Activated naive CD4-positive, alpha-beta T cell treated with anti-CD3 and anti-CD28 coated beads for 36 hours (primary cell): ENCODE data around the gene TMPRSS5. TPM values are rescaled to one million over a fixed set of nuclear protein-coding genes. Genes with fewer than 3 reads are reported as not detected.

ENCODE experiments used
- CTCF ChIA-PET: fragments of 350-600 bp; sonication (Branson Sonifier 250); formaldehyde crosslinking; loops from one replicate; lab custom pipeline; 2021; ENCODE audit warnings: antibody characterized with exemption; lab: Charles Lee
- DNase-seq: peaks from one replicate; pipeline ENCODE4 v3.0.0-alpha.2; 2020
- H3K27ac Mint-ChIP-seq: one replicate; pipeline ENCODE4 v1.8.0; 2021; ENCODE audit warnings: mild to moderate bottlenecking, mixed read lengths
- H3K27me3 Mint-ChIP-seq: one replicate; pipeline ENCODE4 v1.8.0; 2021; ENCODE audit warnings: low read depth, mixed read lengths
- H3K36me3 Mint-ChIP-seq: one replicate; pipeline ENCODE4 v1.8.0; 2021; ENCODE audit warnings: low read depth, mixed read lengths
- H3K4me1 Mint-ChIP-seq: one replicate; pipeline ENCODE4 v1.8.0; 2021; ENCODE audit warnings: low read depth, mixed read lengths
- H3K4me3 Mint-ChIP-seq: one replicate; pipeline ENCODE4 v1.8.0; 2021; ENCODE audit warnings: mild to moderate bottlenecking, moderate library complexity, mixed read lengths
- H3K9me3 Mint-ChIP-seq: one replicate; pipeline ENCODE4 v1.8.0; 2021; ENCODE audit warnings: mixed read lengths
- intact Hi-C: fragments of 100-400 bp; cut with micrococcal nuclease; formaldehyde crosslinking; loops from one replicate; pipeline ENCODE4 v1.15.1; 2023
- total RNA-seq, 2 experiments: library from RNA; stranded (reverse); gene quantifications; one replicate each; pipeline ENCODE4 v1.2.3, GENCODE V29; 2021

Gene TMPRSS5
- total RNA-seq = 1 to 10 TPM; 1.1 to 1.2 TPM

GRCh38 chr11:113705871-113706655 is at the start of gene TMPRSS5:
Gene TMPRSS5 (minus strand): TSS chr11:113706308. CDS start chr11:113706224, 84 bp downstream.
- no peaks in the 10 kb centered on the region for H3K4me1 Mint-ChIP-seq
- H3K4me3 Mint-ChIP-seq = no peak within 1 kb of the TSS
- H3K27me3 Mint-ChIP-seq = no peaks in the 10 kb centered on the region
- CTCF ChIA-PET = no interaction called here
- peaks cover 20% of the 10 kb centered on the region for H3K9me3 Mint-ChIP-seq
- H3K36me3 Mint-ChIP-seq = peaks cover 13% of the 10 kb centered on the region
- intact Hi-C loops = no loop called here
- no peak for DNase-seq
- H3K27ac Mint-ChIP-seq = no peak within 1 kb of the TSS

DNA sequence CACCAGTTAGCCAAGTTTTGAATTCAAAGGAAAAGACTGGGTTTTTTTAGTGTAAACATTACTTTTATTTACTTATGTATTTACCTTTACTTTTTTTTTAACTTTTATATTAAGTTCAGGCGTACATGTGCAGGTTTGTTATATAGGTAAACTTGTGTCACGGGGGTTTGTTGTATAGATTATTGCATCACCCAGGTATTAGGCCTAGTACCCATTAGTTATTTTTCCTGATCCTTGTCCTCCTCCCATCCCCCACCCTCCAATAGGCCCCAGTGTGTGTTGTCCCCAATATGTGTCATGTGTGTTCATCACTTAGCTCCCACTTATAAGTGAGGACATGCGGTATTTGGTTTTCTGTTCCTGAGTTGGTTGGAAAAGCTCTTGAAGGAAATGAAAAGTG is 46.8 kb upstream of the TMPRSS5 start:
- Mint-ChIP-seq H3K9me3 (no peaks in the 10 kb centered on the region), H3K4me3 (no peak overlapping the region), H3K27me3 (no peaks in the 10 kb centered on the region), H3K27ac (no peak overlapping the region), H3K36me3 (peaks cover 27% of the 10 kb centered on the region), H3K4me1 (no peaks in the 10 kb centered on the region)
- CTCF ChIA-PET = no interaction called here
- intact Hi-C loops = no loop called here
- DNase-seq = no peak

DNA sequence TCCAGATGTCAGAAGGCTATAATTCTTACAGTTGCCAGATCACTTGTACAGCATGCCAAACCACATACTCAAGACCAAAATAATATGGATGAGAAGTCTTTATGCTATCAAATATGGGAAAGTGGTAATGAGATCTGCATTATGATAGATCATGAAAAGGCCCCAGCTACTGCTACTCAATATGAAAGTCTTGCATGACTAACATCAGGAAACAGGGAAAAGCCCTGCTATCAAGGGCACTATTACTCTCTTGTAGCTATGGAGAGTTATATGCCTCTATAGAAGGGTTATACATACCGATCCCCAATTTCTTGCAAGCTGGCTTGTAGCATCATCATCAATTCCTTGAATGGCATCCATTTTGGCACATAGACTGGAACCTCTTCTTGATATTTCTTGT is 30.2 kb upstream of the TMPRSS5 start:
- intact Hi-C loops = loop anchor here (2.0 to 5.0 kb wide), 3 partner anchors 36 to 422 kb away; partner anchors contain the start of genes TTC12 and ZW10
- DNase-seq = no peak
- Mint-ChIP-seq H3K27me3 (no peaks in the 10 kb centered on the region), H3K4me1 (peaks cover 12% of the 10 kb centered on the region), H3K4me3 (no peak overlapping the region), H3K9me3 (no peaks in the 10 kb centered on the region), H3K27ac (no peak overlapping the region), H3K36me3 (peaks cover 44% of the 10 kb centered on the region)
- CTCF ChIA-PET = interaction anchor here (0.8 kb wide), 1 partner anchor 37 kb away, joined by 3 read pairs; the partner anchor contains the start of gene ZW10

DNA sequence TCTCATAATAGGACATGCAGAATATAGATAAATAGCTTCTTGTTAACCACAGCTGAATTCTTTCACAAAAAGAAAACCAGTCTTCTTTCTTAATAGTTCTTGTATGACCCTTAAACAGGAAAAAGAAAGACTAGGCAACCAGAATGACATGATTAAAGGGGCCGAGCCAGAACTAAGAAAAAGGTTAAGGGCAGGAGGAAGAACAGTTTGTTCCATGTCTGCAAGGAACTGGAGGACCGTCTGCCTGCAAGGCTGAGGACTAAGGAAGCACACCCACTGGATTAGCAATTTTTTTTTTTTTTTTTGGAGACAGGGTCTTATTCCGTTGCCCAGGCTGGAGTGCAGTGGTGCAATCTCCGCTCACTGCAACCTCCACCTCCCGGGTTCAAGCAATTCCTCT is 26.0 kb upstream of the TMPRSS5 start:
- peaks cover 9% of the 10 kb centered on the region for H3K4me1 Mint-ChIP-seq
- DNase-seq = no peak
- H3K36me3 Mint-ChIP-seq = peaks cover 33% of the 10 kb centered on the region
- no peaks in the 10 kb centered on the region for H3K27me3 Mint-ChIP-seq
- CTCF ChIA-PET = interaction anchor here (0.6 kb wide), 1 partner anchor 192 kb away, joined by 3 read pairs; no protein-coding TSS in a partner anchor
- H3K27ac Mint-ChIP-seq = no peak overlapping the region
- intact Hi-C loops = no loop called here
- H3K9me3 Mint-ChIP-seq = no peaks in the 10 kb centered on the region
- no peak overlapping the region for H3K4me3 Mint-ChIP-seq

GRCh38 chr11:113730887-113731726 is 25.0 kb upstream of the TMPRSS5 start:
- Mint-ChIP-seq H3K27ac (no peak overlapping the region), H3K36me3 (peaks cover 29% of the 10 kb centered on the region), H3K4me1 (peaks cover 1% of the 10 kb centered on the region), H3K4me3 (no peak overlapping the region), H3K9me3 (no peaks in the 10 kb centered on the region), H3K27me3 (no peaks in the 10 kb centered on the region)
- peak; percentile 19 for DNase-seq
- CTCF ChIA-PET = interaction anchor here (0.6 kb wide), 1 partner anchor 193 kb away, joined by 3 read pairs; no protein-coding TSS in a partner anchor
- intact Hi-C loops = loop anchor here (1.0 kb wide), 1 partner anchor 426 kb away; no protein-coding TSS in a partner anchor

DNA sequence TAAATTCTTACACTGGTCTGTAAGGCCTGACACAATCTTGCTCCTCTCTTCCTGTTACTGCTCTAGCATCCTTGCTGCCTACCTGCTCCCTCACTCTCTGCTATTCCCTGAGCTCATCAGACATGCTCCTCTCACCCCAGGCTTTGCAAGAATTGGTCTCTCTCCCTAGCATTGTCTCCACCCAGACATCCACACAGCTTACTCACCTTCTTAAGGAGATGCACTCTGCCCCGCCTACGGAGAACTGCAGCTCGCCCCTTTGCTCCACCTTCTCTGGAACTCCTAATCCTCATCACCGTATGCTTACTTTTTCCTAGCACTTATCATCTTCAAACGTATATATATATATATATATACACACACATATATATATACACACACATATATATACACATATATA is 23.3 kb upstream of the TMPRSS5 start:
- H3K9me3 Mint-ChIP-seq = no peaks in the 10 kb centered on the region
- CTCF ChIA-PET = interaction anchor here (0.7 kb wide), 1 partner anchor 316 kb away, joined by 4 read pairs; no protein-coding TSS in a partner anchor
- no peak for DNase-seq
- no peak overlapping the region for H3K27ac Mint-ChIP-seq
- no peak overlapping the region for H3K4me3 Mint-ChIP-seq
- intact Hi-C loops = no loop called here
- H3K27me3 Mint-ChIP-seq = no peaks in the 10 kb centered on the region
- no peaks in the 10 kb centered on the region for H3K4me1 Mint-ChIP-seq
- H3K36me3 Mint-ChIP-seq = peaks cover 23% of the 10 kb centered on the region

DNA sequence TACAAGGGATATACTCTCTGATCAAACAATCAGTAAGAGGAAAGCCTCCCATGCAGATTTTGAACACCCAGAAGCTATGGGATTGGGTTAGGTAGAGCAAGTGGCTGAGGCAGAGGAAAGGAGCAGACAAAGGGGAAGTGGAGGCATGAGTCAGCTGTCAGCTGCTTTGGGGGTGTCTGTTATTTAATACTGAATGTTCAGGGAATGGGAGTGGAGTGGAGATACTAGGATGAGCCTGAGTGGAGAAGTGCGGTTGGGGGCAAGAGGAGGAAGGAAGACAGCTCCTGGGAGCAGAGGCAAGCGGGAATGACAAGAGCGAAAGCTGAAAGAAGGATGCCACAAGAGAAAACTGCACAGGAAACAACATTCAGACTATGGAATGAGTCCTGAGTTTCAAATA is 22.7 kb upstream of the TMPRSS5 start:
- CTCF ChIA-PET = no interaction called here
- DNase-seq = no peak
- Mint-ChIP-seq H3K9me3 (no peaks in the 10 kb centered on the region), H3K4me1 (no peaks in the 10 kb centered on the region), H3K4me3 (no peak overlapping the region), H3K36me3 (peaks cover 17% of the 10 kb centered on the region), H3K27me3 (no peaks in the 10 kb centered on the region), H3K27ac (no peak overlapping the region)
- intact Hi-C loops = no loop called here

DNA sequence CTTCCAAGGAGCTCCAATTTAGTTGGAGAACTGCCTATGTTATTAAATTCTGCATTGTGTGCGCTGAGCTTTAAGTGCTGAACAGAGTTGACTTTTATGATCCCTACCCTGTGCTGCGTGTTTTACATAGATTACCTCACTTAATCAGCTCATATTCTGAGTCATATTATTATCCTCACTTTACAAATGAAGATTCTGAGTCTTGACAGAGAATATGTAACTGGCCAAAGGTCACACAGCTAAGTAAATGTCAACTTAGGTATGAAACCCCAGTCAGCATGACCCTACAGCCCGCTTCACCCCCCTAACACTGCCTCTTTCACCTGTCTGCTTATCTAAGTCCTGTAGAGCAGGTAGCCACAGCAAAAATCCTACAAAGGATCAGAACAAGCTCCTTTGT is 19.8 kb upstream of the TMPRSS5 start:
- intact Hi-C loops = no loop called here
- CTCF ChIA-PET = interaction anchor here (0.6 to 0.7 kb wide), 2 partner anchors 47 to 478 kb away, joined by 3 to 4 read pairs; partner anchors contain the start of gene ZW10
- no peaks in the 10 kb centered on the region for H3K27me3 Mint-ChIP-seq
- DNase-seq = no peak
- no peaks in the 10 kb centered on the region for H3K9me3 Mint-ChIP-seq
- no peak overlapping the region for H3K4me3 Mint-ChIP-seq
- H3K36me3 Mint-ChIP-seq = peaks cover 9% of the 10 kb centered on the region
- no peaks in the 10 kb centered on the region for H3K4me1 Mint-ChIP-seq
- no peak overlapping the region for H3K27ac Mint-ChIP-seq

DNA sequence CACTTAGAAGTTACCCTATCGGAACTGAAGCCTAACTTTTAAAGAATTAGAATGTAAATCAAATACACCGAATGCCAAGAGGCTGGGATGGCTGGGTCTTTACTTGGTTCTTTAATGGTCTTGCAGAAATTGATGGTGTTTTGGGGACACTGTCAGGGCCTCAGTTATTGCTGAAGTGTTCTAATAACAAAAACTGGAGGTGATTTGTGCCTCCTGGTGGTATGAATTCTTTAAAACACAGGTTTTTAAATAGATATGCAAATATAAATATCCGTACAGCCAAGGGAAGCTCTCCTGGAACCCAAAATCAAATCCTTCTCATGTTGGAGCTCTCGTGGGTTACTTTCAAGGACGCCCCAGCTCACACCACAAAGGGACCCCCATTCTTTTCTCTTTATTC is 19.3 kb upstream of the TMPRSS5 start:
- Mint-ChIP-seq H3K9me3 (no peaks in the 10 kb centered on the region), H3K36me3 (peaks cover 11% of the 10 kb centered on the region), H3K4me3 (no peak overlapping the region), H3K4me1 (no peaks in the 10 kb centered on the region), H3K27me3 (no peaks in the 10 kb centered on the region), H3K27ac (no peak overlapping the region)
- intact Hi-C loops = no loop called here
- CTCF ChIA-PET = interaction anchor here (0.6 kb wide), 1 partner anchor 478 kb away, joined by 3 read pairs; no protein-coding TSS in a partner anchor
- DNase-seq = no peak

- CTCF ChIA-PET = no interaction called here
Observed at GRCh38 chr11:113724778-113725177, 18.7 kb upstream of the TMPRSS5 start.

GRCh38 chr11:113723787-113724186 is 17.7 kb upstream of the TMPRSS5 start:
- H3K27ac Mint-ChIP-seq = no peak overlapping the region
- no peak overlapping the region for H3K4me3 Mint-ChIP-seq
- H3K36me3 Mint-ChIP-seq = peaks cover 19% of the 10 kb centered on the region
- intact Hi-C loops = no loop called here
- CTCF ChIA-PET = no interaction called here
- no peak for DNase-seq
- no peaks in the 10 kb centered on the region for H3K9me3 Mint-ChIP-seq
- H3K4me1 Mint-ChIP-seq = no peaks in the 10 kb centered on the region
- no peaks in the 10 kb centered on the region for H3K27me3 Mint-ChIP-seq

More at GRCh38 chr11:113724778-113725177, 18.7 kb upstream of the TMPRSS5 start:
- Mint-ChIP-seq H3K27ac (no peak overlapping the region), H3K36me3 (peaks cover 12% of the 10 kb centered on the region), H3K9me3 (no peaks in the 10 kb centered on the region), H3K27me3 (no peaks in the 10 kb centered on the region), H3K4me3 (no peak overlapping the region), H3K4me1 (no peaks in the 10 kb centered on the region)
- DNase-seq = no peak
- intact Hi-C loops = no loop called here

DNA sequence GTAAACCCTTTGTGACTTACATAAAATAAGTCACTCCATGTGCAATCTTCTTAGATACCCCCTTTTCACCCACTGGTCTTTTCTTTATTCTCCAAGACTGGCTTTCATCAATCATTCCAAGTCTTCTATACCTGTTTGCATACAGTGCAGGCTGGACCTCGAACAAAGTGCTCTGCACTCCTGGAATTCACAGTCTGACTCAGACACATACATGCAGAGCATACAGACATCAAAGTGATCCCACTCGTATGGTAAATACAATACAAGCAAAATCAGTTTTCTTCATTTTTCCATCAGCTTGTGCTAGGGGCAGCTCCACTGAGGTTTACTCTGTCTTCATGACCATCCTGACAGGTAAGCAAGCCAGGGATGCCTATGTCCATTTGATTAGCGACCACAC is 16.8 kb upstream of the TMPRSS5 start:
- intact Hi-C loops = no loop called here
- H3K4me1 Mint-ChIP-seq = no peaks in the 10 kb centered on the region
- no peak overlapping the region for H3K27ac Mint-ChIP-seq
- H3K36me3 Mint-ChIP-seq = peaks cover 24% of the 10 kb centered on the region
- H3K9me3 Mint-ChIP-seq = no peaks in the 10 kb centered on the region
- no peaks in the 10 kb centered on the region for H3K27me3 Mint-ChIP-seq
- no peak overlapping the region for H3K4me3 Mint-ChIP-seq
- DNase-seq = no peak
- CTCF ChIA-PET = interaction anchor here (0.6 kb wide), 1 partner anchor 74 kb away, joined by 3 read pairs; no protein-coding TSS in a partner anchor
